ENCODE results near the gene GALNT18.

The GALNT18 gene

DNA sequence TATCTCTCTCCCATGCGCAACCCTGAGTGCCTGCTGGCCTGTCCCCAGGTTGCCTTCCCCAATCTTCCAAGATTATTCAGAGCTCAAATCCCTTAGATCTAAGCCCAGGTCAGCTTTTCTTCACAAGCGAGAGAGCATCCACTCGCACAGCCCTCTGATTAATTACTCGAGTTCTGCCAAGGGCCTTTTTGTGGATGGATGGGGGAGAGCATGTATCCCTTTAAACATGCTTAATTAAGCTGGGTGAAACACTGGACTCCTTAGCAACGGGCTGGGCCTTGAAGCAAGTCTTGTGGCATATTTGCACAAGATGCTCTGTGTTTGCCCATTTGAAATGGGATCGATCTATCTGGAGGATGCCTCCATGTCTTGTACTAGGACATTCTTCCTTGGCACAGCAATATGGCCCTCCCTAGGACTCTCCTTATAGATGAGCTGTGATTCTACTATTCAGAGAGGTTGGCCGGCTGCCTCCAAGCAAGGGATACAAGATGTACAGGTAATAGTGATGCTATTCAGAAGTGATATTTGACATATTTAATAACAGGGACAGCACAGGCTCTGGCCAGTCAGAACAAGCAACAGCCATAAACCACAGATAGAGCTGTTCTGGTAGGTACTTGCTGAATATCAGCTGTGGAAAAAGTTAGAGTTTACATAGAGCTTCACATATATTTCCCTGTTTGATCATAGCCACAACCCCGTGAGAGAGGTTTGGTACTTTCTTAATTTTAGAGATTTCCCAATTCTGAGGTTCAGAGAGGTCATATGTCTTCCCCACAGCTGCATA lies 394.3 kb downstream of the GALNT18 start:
- DNase-seq, result no peak

Data from activated CD4-positive, alpha-beta T cell treated with anti-CD3 and anti-CD28 coated beads for 48 hours (primary cell).